HEK293 (cell line): ENCODE measurements around the gene PDE4D.

Experiments
- CTCF ChIA-PET: fragments of 350-600 bp; formaldehyde crosslinking; extraction: SDS; loops from one replicate; lab custom pipeline; 2021; ENCODE audit warnings: antibody characterized with exemption; lab: Yijun Ruan, JAX
- POLR2A ChIA-PET: fragments of 300-600 bp; formaldehyde crosslinking; extraction: SDS; loops from one replicate; lab custom pipeline; 2020; ENCODE audit warnings: antibody characterized with exemption, inconsistent platforms; lab: Yijun Ruan, JAX
- H3K27ac ChIP-seq: fragments of 200-500 bp; sonication (Bioruptor generic); 2 replicates; pipeline ENCODE4 v1.5.1; 2014; ENCODE audit warnings: low read depth, low read length, control low read depth, inconsistent platforms; ENCODE audit errors: extremely low read depth
- H3K36me3 ChIP-seq, 2 experiments: fragments of 200-500 bp in 1 of 2; sonication (Bioruptor generic) in 1 of 2; 1 replicate in 1 of 2; 2 replicates in 1 of 2; pipeline ENCODE4 v1.5.1; 2014 to 2017; ENCODE audit warnings: inconsistent platforms in 2 of 2, low read length in 2 of 2; ENCODE audit not compliant: control insufficient read depth in 2 of 2, insufficient read depth in 1 of 2
- H3K4me1 ChIP-seq: fragments of 200-500 bp; sonication (Bioruptor generic); 2 replicates; pipeline ENCODE4 v1.5.1; 2014; ENCODE audit warnings: mild to moderate bottlenecking, low read length, inconsistent platforms; ENCODE audit not compliant: control insufficient read depth, insufficient read depth
- H3K4me3 ChIP-seq: 2 replicates; pipeline ENCODE4 v1.5.1; 2011; ENCODE audit warnings: low read depth, mild to moderate bottlenecking, control low read depth, low read length, moderate library complexity
- H3K9me3 ChIP-seq: fragments of 200-500 bp; sonication (Bioruptor generic); 2 replicates; pipeline ENCODE4 v1.5.1; 2014; ENCODE audit warnings: low read depth, low read length, inconsistent platforms; ENCODE audit not compliant: control insufficient read depth, insufficient read depth
- BCL11B ChIP-seq: fragments of 450-650 bp; formaldehyde crosslinking; IDR thresholded peaks from 2 replicates; pipeline ENCODE4 v1.5.1; 2016; ENCODE audit warnings: low read depth, missing biosample characterization, missing genetic modification characterization
- GLI4 ChIP-seq: fragments of 450-650 bp; formaldehyde crosslinking; IDR thresholded peaks from 2 replicates; pipeline ENCODE4 v1.5.1; 2016; ENCODE audit warnings: missing biosample characterization, missing genetic modification characterization
- OSR2 ChIP-seq: fragments of 450-650 bp; formaldehyde crosslinking; IDR thresholded peaks from 2 replicates; pipeline ENCODE4 v1.5.1; 2016; ENCODE audit warnings: missing biosample characterization, missing genetic modification characterization
- ZNF16 ChIP-seq: fragments of 450-650 bp; formaldehyde crosslinking; IDR thresholded peaks from 2 replicates; pipeline ENCODE4 v1.5.1; 2016; ENCODE audit warnings: low read depth, missing biosample characterization, missing genetic modification characterization
- ZNF184 ChIP-seq: fragments of 450-650 bp; IDR thresholded peaks from 2 replicates; pipeline ENCODE4 v1.5.1; 2018; ENCODE audit warnings: missing biosample characterization, mild to moderate bottlenecking, missing genetic modification characterization
- ZNF2 ChIP-seq: fragments of 450-650 bp; formaldehyde crosslinking; IDR thresholded peaks from 2 replicates; pipeline ENCODE4 v1.5.1; 2016; ENCODE audit warnings: missing biosample characterization, missing genetic modification characterization
- ZNF354C ChIP-seq: fragments of 450-650 bp; formaldehyde crosslinking; IDR thresholded peaks from 2 replicates; pipeline ENCODE4 v1.5.1; 2016; ENCODE audit warnings: missing biosample characterization, missing genetic modification characterization, low read depth, borderline replicate concordance
- ZNF501 ChIP-seq: fragments of 450-650 bp; formaldehyde crosslinking; IDR thresholded peaks from 2 replicates; pipeline ENCODE4 v1.5.1; 2016; ENCODE audit warnings: missing biosample characterization, missing genetic modification characterization
- ZNF521 ChIP-seq: fragments of 450-650 bp; formaldehyde crosslinking; IDR thresholded peaks from 2 replicates; pipeline ENCODE4 v1.5.1; 2017; ENCODE audit warnings: missing biosample characterization, mild to moderate bottlenecking, missing genetic modification characterization
- ZNF610 ChIP-seq: fragments of 450-650 bp; formaldehyde crosslinking; IDR thresholded peaks from 2 replicates; pipeline ENCODE4 v1.5.1; 2016; ENCODE audit warnings: missing biosample characterization, missing genetic modification characterization, borderline replicate concordance
- ZNF621 ChIP-seq: fragments of 450-650 bp; formaldehyde crosslinking; IDR thresholded peaks from 2 replicates; pipeline ENCODE4 v1.5.1; 2017; ENCODE audit warnings: missing biosample characterization, missing genetic modification characterization
- ZNF660 ChIP-seq: fragments of 450-650 bp; IDR thresholded peaks from 2 replicates; pipeline ENCODE4 v1.5.1; 2018; ENCODE audit warnings: missing biosample characterization, mild to moderate bottlenecking, missing genetic modification characterization
- ZNF677 ChIP-seq: fragments of 450-650 bp; IDR thresholded peaks from 2 replicates; pipeline ENCODE4 v1.5.0; 2018; ENCODE audit warnings: missing biosample characterization, mild to moderate bottlenecking, missing genetic modification characterization, moderate library complexity
- ZNF785 ChIP-seq: fragments of 450-650 bp; formaldehyde crosslinking; IDR thresholded peaks from 2 replicates; pipeline ENCODE4 v1.5.1; 2016; ENCODE audit warnings: missing biosample characterization, missing genetic modification characterization
- ZNF792 ChIP-seq: fragments of 450-650 bp; formaldehyde crosslinking; IDR thresholded peaks from 2 replicates; pipeline ENCODE4 v1.5.1; 2016; ENCODE audit warnings: missing biosample characterization, missing genetic modification characterization
- ZSCAN30 ChIP-seq: fragments of 450-650 bp; IDR thresholded peaks from 2 replicates; pipeline ENCODE4 v1.5.1; 2018; ENCODE audit warnings: missing biosample characterization, mild to moderate bottlenecking, missing genetic modification characterization, moderate library complexity
- TF ChIP-seq, protein P1 (sequence below): fragments of 450-650 bp; formaldehyde crosslinking; IDR thresholded peaks from 2 replicates; pipeline ENCODE4 v1.5.1; 2016; ENCODE audit warnings: missing biosample characterization, missing genetic modification characterization
- TF ChIP-seq, protein P2 (sequence below): fragments of 450-650 bp; formaldehyde crosslinking; conservative IDR thresholded peaks from 2 replicates; pipeline ENCODE4 v1.5.1; 2016; ENCODE audit warnings: low read depth, missing biosample characterization, missing genetic modification characterization
- TF ChIP-seq, protein P3 (sequence below): fragments of 450-650 bp; formaldehyde crosslinking; IDR thresholded peaks from 2 replicates; pipeline ENCODE4 v1.5.1; 2016; ENCODE audit warnings: missing biosample characterization, missing genetic modification characterization
- TF ChIP-seq, protein P4 (sequence below): fragments of 450-650 bp; formaldehyde crosslinking; IDR thresholded peaks from 2 replicates; pipeline ENCODE4 v1.5.1; 2016; ENCODE audit warnings: missing biosample characterization, missing genetic modification characterization

Gene PDE4D

DNA sequence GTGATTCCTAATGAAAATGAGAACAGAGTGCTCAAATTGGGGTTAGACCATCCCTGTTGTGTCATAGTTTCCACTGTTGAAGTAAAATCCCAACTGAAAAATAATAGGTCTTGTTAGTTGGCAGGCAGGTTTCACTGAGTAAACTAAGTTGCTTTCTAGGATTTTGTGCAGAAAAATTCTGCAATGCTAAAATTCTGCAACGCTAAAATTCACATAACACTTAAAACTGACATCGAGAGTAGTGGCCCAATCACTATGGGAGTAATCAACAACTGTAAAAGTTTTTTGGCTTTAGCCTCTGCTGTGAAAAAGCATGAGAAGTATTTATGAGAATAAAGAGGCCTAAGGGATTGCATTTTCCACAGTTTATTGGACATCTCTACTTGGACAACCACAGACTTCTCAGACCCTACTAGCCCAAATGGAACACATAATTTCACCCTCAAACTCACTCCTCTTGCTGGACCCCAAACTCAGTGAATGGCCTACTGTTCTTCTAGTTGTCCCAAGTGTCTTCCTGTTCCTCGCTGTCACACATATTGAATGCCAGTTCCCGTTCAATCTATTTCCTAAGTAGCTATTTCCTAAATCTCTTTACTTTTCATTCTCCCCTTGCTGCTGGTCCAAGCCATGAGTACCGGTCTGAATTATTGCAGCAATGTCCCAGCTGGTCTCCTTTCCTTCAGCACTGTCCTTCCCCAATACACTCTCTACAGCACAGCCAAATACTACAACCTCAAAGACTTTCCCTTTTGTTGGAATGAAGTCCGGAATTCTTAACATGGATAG, 355.4 kb downstream of the PDE4D start:
- POLR2A ChIA-PET, result no interaction called here
- H3K9me3 ChIP-seq, result no peaks in the 10 kb centered on the region; the same call in 1 of the 2 replicates
- H3K4me3 ChIP-seq, result no peak overlapping the region
- TF ChIP-seq ZNF2, result no peak
- TF ChIP-seq, protein P1, sequence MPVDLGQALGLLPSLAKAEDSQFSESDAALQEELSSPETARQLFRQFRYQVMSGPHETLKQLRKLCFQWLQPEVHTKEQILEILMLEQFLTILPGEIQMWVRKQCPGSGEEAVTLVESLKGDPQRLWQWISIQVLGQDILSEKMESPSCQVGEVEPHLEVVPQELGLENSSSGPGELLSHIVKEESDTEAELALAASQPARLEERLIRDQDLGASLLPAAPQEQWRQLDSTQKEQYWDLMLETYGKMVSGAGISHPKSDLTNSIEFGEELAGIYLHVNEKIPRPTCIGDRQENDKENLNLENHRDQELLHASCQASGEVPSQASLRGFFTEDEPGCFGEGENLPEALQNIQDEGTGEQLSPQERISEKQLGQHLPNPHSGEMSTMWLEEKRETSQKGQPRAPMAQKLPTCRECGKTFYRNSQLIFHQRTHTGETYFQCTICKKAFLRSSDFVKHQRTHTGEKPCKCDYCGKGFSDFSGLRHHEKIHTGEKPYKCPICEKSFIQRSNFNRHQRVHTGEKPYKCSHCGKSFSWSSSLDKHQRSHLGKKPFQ, result no peak
- TF ChIP-seq, protein P2, sequence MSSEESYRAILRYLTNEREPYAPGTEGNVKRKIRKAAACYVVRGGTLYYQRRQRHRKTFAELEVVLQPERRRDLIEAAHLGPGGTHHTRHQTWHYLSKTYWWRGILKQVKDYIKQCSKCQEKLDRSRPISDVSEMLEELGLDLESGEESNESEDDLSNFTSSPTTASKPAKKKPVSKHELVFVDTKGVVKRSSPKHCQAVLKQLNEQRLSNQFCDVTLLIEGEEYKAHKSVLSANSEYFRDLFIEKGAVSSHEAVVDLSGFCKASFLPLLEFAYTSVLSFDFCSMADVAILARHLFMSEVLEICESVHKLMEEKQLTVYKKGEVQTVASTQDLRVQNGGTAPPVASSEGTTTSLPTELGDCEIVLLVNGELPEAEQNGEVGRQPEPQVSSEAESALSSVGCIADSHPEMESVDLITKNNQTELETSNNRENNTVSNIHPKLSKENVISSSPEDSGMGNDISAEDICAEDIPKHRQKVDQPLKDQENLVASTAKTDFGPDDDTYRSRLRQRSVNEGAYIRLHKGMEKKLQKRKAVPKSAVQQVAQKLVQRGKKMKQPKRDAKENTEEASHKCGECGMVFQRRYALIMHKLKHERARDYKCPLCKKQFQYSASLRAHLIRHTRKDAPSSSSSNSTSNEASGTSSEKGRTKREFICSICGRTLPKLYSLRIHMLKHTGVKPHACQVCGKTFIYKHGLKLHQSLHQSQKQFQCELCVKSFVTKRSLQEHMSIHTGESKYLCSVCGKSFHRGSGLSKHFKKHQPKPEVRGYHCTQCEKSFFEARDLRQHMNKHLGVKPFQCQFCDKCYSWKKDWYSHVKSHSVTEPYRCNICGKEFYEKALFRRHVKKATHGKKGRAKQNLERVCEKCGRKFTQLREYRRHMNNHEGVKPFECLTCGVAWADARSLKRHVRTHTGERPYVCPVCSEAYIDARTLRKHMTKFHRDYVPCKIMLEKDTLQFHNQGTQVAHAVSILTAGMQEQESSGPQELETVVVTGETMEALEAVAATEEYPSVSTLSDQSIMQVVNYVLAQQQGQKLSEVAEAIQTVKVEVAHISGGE (tag by site-specific recombination), result no peak
- TF ChIP-seq ZNF501 (tag by site-specific recombination), result no peak
- TF ChIP-seq, protein P3, sequence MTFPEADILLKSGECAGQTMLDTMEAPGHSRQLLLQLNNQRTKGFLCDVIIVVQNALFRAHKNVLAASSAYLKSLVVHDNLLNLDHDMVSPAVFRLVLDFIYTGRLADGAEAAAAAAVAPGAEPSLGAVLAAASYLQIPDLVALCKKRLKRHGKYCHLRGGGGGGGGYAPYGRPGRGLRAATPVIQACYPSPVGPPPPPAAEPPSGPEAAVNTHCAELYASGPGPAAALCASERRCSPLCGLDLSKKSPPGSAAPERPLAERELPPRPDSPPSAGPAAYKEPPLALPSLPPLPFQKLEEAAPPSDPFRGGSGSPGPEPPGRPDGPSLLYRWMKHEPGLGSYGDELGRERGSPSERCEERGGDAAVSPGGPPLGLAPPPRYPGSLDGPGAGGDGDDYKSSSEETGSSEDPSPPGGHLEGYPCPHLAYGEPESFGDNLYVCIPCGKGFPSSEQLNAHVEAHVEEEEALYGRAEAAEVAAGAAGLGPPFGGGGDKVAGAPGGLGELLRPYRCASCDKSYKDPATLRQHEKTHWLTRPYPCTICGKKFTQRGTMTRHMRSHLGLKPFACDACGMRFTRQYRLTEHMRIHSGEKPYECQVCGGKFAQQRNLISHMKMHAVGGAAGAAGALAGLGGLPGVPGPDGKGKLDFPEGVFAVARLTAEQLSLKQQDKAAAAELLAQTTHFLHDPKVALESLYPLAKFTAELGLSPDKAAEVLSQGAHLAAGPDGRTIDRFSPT, result no peak
- TF ChIP-seq, protein P4, sequence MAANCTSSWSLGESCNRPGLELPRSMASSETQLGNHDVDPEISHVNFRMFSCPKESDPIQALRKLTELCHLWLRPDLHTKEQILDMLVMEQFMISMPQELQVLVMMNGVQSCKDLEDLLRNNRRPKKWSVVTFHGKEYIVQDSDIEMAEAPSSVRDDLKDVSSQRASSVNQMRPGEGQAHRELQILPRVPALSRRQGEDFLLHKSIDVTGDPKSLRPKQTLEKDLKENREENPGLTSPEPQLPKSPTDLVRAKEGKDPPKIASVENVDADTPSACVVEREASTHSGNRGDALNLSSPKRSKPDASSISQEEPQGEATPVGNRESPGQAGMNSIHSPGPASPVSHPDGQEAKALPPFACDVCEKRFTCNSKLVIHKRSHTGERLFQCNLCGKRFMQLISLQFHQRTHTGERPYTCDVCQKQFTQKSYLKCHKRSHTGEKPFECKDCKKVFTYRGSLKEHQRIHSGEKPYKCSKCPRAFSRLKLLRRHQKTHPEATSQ (tag by site-specific recombination), result no peak
- no peak for TF ChIP-seq BCL11B (tag by site-specific recombination)
- TF ChIP-seq ZNF792 (tag by site-specific recombination), result no peak
- TF ChIP-seq ZNF677 (tag by site-specific recombination), result no peak
- TF ChIP-seq ZNF354C (tag by site-specific recombination), result no peak
- CTCF ChIA-PET, result interaction anchor here (1.3 kb wide), 1 partner anchor 32 kb away, joined by 3 read pairs; no protein-coding TSS in a partner anchor
- no peak overlapping the region for H3K27ac ChIP-seq
- no peaks in the 10 kb centered on the region for H3K36me3 ChIP-seq
- H3K4me1 ChIP-seq, result peaks cover 17% of the 10 kb centered on the region

DNA sequence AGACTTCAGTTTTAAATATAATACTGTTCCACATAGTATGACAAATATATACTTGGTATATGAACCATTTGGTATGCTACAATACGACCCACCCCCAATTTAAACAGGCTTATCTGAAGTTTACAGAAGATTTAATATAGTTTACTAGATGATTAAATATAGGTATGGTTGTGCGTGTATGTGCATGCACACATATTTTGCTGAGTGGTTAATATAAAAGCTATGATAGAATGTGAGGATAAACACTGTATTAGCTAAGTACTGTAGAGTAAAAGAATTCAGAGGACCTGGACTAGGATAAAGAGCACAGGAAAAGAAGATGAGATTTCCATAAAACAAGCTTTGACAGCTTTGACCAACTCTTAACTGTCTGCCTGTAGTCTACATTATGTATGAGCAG, 356.7 kb downstream of the PDE4D start:
- H3K9me3 ChIP-seq, result no peaks in the 10 kb centered on the region; the same call in 1 of the 2 replicates
- TF ChIP-seq ZNF785 (tag by site-specific recombination) (no peak), ZNF660 (tag by site-specific recombination) (no peak), ZNF621 (tag by site-specific recombination) (no peak), OSR2 (tag by site-specific recombination) (no peak), ZNF184 (no peak), GLI4 (no peak), ZNF610 (no peak), ZSCAN30 (no peak), ZNF16 (no peak), ZNF521 (no peak)
- TF ChIP-seq, protein P3, result no peak
- ChIA-PET CTCF (interaction anchor here (0.6 to 1.5 kb wide), 2 partner anchors 34 to 147 kb away, joined by 3 to 4 read pairs; no protein-coding TSS in a partner anchor), POLR2A (no interaction called here)
- no peak overlapping the region for H3K27ac ChIP-seq
- peaks cover 14% of the 10 kb centered on the region for H3K4me1 ChIP-seq
- H3K4me3 ChIP-seq, result no peak overlapping the region
- H3K36me3 ChIP-seq, result no peaks in the 10 kb centered on the region
